GM19193 (cell line): ENCODE results near the gene PHOX2A.

Source experiments
- POLR2A ChIP-seq: IDR thresholded peaks from 4 replicates; pipeline ENCODE4 v1.6.1; 2011; ENCODE audit not compliant: insufficient read depth, insufficient read length; ENCODE audit errors: extremely low read depth

The PHOX2A gene

DNA sequence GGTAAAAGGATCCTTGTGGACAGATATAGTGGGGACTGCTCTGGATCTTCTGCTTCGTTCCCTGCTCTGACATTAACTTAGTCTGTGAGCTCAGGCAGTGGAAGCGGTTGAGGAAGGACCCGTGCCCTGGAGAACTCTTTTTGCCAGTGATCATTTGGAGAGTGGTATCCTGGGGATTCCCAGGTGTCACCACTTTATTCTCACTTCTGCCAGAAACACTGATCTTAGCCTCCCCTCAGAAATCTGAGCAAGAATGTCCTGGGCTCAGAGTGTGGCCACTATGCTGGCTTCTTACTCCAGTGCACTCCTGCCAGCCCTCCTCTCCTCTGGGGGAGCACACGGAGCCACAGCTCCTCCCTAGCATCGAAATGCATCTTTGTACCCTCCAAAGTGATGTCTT is 7.6 kb upstream of the PHOX2A start:
- no peak for TF ChIP-seq POLR2A

DNA sequence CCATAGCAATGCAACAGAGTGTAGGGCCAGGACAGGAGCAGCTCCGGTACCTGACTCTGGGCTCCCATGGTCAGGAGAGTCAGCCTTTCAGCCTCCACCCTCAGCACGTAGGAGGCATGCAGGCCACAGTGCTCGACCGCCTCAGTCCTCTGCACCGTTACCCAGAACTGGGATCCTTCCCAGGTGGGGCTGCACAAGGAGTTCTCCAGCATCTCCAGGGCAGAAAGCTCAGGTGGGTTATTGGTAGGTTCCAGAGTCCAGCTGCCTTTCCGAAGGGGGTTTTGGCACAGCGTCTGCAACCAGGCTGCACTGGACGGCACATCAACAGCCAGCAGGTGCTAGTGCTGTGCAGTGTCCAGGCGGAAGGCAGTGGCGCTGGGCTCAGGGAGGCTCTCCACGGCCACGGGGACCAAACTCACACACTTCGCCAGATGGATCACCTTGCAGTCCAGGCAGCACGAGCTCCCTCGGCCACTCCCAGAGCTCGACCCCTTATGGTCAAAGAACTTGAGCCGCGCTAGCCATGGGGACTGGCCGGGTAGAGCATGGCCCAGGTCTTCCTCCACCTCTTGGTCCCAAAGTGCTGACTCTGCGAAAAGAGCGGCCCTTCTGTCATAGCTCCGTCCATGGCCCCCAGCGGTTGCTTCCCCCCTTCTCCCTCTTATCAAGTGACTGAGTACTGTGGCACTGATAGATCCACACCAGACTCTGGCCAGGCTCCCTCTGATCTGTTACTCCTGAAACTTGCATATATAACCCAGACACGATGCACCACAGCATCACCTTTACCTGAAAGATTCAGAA is 6.9 kb upstream of the PHOX2A start:
- TF ChIP-seq POLR2A: no peak

DNA sequence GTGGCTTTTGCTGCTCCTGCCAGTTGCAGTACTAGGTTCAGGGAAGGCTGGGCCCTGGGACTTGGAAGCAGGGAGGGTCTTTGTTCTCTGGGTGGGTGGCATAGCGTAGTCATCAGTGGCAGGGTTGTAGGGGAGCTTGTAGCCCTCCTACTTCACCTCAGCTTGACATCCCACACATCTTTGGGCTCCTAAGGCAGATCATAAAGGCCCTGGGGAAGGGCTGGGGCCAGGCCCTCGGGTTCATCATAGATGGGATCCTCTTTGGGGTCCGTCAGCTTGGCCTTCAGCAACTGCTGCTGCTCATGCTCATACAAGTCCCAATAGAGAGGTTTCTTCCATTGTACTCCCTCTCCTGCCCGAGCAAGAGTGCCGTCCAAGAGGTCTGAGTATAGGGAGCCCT is 6.0 kb upstream of the PHOX2A start:
- no peak for TF ChIP-seq POLR2A

DNA sequence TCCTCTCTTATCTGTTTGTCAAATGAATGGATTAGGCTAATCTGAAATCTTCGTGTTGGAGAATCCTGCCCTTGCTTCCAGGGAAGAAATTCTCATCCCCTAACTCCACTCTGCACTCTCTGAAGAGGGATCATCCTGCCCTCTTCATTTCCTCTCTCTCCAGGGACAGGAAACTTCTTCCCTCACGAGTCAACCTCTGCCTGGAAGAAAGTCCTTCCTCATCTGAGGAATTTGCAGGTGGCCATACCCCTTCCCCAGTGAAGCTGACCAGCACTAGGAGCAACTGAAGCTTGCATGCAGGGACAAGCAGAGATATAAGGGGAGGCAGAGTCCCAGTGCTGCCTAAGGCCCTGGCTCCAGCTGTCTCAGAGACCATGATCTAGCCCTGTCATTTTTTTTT is 3.6 kb upstream of the PHOX2A start:
- TF ChIP-seq POLR2A: no peak

DNA sequence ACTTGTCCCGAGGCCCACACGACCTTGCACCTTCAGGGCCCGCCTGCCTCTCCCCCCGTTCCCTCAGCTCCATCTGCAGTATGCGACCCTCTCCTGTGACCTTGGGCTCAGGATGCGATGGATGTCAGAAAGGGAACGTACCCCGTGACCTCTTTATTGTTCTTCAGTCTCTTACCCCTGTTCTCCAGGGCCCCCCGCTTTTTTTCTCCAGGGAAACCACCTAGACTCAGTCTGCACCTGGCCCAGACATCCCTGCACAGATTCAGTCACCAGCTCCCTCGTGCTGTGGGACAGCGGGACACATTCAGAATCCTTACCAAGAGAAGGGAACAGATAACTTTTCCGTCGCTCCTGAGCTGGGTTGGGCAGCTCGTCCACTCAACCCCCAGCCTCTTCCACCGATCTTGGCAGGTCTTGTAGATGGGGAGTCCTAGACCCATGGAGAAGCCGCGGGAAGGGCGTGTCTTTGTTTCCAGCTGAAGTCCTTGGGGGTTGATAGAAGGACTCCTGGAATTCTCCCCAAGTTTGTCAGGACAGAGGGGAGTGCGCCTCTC is 1.4 kb upstream of the PHOX2A start:
- no peak for TF ChIP-seq POLR2A

DNA sequence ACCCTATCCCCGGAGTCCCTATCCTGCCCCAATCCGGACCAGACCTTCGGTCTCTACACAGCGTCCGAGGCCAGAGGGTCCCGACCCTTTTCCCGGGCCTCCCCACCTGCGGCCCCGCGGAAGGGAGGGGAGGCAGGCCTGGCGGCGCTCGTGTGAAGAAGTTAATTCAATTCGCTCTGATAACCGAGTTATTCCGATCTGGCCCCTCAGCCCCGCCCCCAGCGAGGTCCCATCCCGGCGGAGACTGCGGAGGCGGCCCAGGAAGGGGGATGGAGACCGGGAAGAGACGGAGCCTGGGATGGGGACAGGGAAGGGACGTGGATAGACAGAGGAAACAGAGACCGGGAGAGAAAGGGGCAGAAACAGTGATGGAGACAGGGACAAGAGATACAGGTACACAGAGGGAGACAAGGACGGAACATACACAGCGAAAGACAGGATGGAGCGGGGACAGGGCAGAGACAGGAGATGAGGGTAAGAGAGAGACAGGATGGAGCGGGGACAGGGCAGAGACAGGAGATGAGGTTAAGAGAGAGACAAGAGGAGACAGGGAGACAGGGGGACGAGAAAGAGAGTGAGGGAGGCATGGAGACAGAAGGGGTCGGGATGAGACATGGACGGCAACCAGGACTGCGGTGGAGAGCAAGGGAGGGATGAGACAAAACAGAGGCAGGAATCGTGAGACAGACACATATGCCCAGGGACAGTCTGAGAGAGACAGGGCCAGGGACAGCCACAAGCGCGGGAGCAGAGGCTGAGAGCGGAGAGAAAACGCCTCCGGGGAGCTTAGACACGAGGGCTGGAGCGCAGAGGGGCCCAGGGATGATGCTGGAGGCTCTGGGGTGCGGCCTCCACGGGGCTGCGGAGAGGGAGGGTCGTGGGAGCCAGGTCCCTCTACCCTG is 636 bp upstream of the PHOX2A start:
- no peak for TF ChIP-seq POLR2A

DNA sequence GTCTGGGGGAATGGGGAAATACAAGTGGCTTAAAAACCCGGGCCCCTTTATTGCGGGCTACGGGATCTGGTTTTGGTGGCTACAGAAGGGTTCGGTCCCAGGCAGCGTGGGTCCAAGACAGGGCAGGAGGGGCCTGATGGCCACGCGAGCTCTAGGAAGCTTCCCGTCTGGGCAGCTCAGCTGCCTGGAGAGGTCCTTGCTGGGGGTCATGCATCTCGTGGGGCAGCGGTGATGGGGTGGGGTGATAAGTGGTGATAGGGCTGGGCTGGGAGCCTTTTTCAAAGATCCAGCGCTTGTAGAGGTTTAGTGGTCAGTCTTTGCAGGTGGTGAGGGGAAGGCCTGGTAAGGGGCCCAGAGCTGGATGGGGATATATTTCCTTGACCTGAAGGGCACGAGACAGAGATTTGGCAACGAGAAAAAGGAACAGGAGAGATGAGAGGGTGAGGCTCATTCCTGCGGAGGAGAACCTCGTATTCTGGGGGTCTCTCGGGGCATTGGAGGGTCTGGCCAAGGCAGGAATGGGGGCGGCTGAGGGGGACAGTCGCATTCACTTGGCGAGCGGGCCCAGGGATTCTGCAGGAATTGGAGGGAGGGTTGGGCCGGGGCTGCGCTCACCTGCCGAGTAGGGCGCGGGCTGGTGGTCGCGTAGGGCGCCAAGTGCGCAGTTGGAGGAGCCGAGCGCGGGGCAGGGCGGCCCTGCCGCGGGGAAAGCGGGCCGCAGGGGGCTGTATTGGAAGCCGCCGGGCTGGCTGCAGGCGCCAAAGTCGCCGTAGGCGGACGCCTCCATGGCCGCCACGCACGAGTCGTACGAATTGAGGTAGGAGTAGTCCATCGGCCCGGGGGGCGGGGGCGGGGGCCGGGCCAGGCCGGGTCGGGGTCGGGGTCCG is 560 bp downstream of the PHOX2A start:
- TF ChIP-seq POLR2A: no peak

DNA sequence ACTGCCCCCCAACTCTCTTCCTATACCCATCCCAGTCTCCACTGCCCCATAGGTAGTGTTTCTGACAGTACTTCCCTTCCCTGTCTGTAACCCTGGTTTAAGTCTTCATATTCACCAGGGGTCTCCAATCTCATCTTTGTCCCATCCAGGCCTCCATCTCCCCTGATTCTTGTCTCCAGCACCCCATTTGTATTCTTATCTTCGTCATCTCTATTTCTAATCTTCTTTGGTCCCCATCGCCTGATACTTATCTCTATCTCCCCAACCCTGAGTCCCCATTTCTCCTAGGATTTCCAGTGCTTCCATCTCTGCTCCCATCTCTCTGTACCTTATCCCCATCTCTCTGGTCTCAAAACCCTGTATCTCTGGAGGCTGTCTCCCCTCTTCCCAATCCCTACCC is 1.8 kb downstream of the PHOX2A start:
- no peak for TF ChIP-seq POLR2A

DNA sequence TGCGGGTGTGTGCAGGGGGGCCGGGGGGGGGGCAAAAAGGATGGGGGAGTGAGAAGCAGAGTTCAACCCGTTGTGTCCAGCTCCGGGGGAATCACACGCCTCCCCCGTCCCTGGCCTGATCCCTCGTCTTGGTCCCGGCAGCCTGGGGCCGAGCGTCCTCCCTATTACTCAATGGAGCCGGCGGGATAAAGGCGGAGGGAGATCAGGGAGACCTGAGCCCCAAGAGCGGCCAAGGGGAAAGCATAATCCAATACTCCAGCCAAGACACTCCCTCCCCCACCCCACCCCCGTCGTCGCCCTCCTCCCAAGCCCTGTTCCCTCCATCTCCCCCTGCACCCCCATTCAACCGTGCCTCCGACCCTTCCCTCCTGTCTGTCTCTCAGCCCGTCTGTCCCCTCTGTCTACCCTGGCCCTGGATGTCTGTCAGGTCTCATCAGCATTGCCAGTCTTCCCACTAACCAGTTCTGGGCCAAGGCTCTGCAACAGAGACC is 2.6 kb downstream of the PHOX2A start:
- no peak for TF ChIP-seq POLR2A

DNA sequence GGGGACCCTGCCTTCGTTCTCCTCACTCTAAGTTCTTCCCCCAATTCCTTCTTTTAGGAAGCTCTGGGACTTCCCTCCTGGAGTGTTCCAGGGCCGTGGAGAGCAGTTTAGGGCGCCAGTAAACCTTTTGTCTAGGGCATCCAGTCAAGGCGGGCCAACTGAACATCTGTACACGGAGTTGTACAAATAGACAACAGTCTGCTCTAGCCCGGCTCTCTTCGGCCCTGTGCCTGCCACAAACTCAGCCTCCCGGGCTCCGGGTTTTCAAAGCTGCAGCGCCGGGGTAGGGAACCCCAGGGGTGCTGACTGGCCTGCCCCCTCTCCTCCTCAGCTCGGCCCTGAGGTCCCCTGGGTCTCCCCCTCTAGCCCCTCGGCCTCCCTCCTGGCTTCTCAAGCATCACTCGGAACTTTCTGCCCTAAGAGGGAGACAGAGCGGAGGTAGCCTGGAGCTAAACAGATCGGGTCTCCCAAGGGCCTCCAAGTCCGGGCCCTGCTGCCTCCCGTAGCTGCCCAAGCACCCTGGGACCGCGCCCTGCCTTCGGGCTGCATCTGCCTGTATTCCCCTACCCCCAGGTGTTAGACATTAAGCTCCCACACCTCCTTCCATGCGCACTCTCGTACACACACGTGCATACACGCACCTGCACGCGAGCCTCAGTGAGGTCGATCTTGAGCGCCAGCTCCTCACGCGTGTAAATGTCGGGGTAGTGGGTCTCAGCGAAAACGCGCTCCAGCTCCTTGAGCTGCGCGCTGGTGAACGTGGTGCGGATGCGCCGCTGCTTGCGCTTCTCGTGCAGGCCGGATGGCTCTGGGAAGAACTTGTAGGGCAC is 3.3 kb downstream of the PHOX2A start:
- no peak for TF ChIP-seq POLR2A

DNA sequence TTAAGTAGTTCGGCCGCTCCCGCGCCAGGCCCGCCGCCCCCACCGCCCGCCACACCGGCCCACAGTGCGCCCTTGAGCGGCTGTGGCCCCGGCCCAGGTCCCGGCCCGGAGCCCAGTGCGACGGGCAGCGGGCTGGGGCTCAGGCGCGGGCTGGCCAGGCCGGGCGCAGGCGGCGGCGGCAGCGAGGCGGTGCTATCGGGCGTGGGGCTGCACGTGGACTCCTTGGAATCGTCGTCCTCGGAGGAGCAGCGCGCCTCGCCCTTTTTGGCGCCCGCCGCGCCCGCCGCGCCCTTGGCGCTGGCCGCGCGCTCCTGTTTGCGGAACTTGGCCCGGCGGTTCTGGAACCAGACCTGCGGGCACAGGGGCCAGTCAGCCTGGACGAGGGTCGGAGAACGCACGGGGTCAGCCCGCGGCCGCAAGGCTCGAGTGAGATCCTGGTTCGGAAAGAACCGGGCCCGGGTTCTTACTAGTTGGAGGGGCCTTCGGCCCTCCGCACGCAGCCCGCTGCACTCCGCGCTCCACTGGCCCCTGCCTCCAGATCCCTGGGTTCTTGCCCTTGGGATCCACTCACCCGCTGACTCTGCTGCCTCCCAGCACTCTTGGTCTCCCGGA is 4.0 kb downstream of the PHOX2A start:
- TF ChIP-seq POLR2A: no peak

DNA sequence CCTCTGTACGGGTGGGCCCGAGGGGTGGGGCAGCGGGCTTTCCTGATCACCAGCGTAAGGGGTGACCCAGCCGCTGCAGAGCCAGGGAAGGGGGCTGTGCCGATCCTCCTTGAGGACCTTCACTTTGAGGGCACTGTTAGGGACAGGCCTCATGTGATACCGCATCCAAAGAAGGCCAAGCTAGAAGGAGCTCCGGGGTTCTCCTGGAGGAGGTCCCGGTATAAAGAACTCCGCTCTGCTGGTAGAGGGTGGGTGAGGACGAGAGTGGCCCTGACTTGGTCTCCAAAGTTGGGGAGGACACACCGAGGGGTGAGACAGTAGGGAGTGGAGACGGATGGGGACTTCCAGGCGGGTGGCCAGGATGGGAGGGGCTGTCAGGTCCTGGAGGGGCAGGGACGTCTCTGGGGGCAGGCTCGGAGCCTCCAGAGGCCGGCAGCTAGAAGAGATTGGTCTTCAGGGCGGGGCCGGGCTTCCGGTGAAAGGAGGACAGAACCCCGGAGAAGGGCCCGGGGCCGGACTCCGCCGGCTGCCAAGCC is 4.6 kb downstream of the PHOX2A start:
- peak; percentile 52 for TF ChIP-seq POLR2A
